ACHN (cell line): ENCODE results near the gene SRP9.
"Not testable (repeated sequence)": the region's sequence is repeated elsewhere in the genome, so short reads cannot be mapped to it uniquely, and the experiment has no call there.

Experiments used
- DNase-seq: peaks from one replicate; pipeline ENCODE4 v3.0.0-alpha.2; 2015
- in situ Hi-C: cut with HindIII; loops from 2 replicates; pipeline ENCODE4 v1.10.0; 2017; ENCODE audit warnings: low sequenced_read_pairs, low pct_ligation_motif_present, low pct_unique_long_range_greater_than_20kb

The SRP9 gene

DNA sequence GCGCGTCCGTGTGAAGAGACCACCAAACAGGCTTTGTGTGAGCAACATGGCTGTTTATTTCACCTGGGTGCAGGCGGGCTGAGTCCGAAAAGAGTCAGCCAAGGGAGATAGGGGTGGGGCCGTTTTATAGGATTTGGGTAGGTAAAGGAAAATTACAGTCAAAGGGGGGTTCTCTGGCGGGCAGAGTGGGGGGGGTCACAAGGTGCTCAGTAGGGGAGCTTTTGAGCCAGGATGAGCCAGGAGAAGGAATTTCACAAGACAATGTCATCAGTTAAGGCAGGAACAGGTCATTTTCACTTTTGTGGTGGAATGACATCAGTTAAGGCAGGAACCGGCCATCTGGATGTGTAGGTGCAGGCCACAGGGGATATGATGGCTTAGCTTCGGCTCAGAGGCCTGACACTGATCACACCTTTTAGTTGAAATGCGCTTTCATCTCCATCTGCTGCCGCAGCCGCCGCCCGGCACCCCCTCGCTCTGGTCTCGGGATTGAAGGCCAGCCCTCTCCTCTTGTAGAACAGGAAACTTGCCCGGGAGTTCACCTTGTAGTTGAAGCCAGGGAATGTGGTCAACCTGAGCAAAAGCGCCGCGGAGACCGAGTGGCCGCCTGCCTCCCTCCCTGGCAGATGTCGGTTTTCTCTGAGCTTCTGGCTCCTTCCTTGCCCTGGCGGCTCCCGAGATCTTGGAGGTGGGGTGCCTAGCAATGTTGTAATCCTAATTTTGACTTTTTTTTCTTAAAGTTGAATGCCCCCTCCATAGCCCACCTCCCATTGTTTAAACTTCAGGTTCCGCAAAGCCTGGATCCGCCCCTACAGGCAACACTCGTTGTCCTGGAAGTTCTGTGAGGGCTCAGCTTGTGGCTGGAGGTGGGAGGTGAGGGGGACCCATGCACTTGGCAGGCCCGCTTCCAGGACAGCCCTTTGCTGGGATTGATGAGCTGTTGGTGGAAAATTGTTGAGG is 33.2 kb downstream of the SRP9 start:
- DNase-seq = peak; percentile 25
- in situ Hi-C loops = not testable (repeated sequence)

DNA sequence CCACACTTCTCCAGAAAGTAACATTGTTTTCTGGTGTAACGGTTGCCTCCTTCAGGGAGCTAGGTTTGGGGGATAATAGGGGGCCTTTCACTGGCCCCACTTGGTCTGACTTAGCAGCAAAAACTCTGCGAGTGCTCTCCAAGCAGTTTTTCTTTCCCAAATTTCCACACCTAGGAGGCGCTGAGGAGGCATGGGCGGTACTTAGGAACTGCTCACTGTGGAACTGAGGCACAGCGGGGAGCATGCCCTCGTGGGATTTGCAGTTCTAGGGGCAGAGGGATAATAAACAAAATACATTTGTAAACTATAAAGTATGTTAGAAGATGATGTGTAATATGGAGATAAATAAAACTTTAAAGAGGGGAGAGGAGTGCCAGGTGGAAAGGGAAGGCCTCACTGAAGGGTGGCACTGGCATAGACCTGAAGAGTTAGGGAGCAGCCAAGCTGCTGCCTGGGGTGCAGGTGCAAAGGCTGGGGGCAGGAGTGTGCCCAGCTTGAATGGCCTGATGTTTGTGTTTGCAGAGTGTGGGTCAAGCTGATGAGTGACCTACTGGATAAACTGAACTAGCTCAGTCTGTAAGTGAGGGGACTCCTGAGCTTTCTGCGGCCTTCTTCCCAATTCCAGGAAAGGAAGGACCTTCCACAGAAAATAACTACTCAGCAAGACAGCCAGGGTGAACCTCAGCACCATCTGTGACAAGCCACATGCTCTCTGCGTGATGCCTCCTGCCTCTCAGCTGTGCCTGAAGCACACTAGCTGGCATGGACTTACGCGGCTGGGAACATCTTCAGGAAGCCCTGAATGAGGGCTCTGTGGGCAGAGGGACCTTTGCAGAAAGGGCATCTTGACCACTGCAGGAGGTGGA is 34.2 kb downstream of the SRP9 start:
- in situ Hi-C loops = no loop called here
- peak; percentile 58 for DNase-seq

DNA sequence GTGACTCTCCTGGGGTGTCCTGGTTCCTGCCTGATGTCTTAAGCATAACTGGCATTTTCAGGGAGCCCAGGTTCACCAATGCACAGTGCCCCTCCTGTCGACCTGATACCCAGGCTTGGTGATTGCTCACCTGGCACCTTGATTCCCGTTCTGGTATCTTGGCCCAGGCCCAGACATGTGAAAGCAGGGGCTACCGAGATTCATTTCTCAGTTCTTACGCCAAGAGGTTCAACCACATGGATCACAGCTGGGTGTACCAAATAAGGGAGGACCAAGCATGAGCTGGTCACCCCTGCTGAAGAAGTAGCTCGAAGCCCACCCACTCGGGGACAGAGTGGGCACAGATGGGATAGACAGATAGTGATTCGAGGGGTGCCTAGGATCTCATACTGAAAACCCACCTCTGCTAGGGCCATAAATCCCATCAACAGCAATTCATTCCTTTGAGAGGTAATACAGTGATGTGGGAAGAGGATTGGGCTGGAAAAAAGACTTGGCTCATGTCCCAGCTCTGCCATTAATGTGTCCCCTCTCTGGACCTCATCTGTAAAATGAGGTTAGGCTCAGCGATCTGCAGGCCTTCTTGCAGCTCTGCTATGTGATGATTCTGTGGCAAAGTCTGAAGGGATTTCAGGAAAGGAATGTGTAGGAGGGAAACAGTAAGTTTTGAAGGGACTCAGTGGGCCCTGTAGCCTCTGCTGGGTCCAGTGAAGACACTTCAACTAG is 35.0 kb downstream of the SRP9 start:
- DNase-seq = no peak
- in situ Hi-C loops = no loop called here

DNA sequence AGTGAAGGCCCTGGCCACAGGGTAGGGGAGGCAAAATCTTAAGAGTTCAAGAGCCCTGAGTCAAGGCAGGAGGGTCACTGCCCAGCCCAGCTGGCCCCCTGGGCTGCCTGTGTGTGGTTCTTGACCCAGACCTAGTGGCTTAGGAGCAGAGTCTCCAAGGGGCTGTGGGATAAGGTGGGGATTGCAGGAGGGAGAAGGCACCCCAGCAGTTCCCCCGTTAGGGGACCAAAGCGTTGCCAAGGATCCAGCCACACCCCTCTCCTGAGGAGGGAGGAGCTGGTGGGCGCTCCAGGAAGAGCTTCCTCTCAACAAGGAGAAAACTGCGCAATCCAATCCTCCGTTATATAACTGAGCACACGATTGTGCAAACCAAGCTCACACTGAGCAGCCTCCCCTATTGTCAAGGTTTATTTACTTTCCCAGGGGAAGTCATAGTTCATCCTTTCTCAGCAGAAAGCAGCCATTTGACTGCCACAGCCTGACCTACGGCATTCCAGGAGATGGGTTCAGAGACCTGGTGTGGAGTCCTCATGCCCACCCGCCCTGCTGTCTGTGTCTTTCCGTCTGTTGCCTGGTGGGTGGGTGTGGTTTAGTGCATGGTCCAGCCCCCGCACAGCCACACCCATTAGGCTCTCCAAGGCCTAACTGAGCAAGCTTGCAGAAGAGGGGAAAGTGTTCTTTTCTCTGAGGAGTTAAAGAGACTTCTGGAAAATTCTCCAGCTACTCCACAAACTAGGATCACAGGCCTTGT is 35.8 kb downstream of the SRP9 start:
- in situ Hi-C loops = no loop called here
- no peak for DNase-seq

DNA sequence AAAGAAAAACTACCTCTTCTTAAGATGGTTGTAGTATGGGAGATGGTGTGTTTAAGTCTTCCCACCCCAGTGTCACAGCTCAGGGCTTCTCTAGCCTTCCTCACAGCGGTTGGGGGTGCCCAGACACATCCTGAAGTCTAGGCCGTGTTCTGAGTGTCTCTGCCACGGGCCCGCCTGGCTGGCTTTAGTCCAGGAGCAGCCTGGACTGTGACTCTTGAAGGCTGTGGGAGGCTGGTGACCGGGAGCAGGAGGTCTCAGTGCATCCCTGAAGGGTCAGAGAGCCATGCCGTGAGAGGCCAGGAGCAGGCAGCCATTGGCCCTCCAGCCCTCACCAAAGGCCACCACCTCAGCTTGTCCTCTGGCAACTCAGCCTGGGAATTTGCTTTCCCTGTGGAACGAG is 36.8 kb downstream of the SRP9 start:
- in situ Hi-C loops = no loop called here
- DNase-seq = no peak

DNA sequence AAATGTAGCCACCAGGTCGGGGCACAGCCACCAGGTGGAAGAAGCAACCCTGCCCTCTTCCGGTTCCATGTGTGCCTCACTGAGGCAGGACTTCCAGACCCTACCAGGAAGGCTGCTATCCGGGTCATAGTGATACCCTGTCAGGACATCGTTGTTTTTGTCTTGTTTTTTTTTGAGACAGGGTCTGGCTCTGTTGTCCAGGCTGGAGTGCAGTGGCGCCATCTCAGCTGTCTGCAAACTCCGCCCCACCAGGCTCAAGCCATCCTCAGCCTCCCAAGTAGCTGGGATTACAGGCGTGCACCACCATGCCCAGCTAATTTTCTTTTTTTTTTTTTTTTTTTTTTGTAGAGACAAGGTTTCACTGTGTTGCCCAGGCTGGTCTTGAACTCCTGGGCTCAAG is 37.5 kb downstream of the SRP9 start:
- in situ Hi-C loops, DNase-seq: not testable (repeated sequence)

DNA sequence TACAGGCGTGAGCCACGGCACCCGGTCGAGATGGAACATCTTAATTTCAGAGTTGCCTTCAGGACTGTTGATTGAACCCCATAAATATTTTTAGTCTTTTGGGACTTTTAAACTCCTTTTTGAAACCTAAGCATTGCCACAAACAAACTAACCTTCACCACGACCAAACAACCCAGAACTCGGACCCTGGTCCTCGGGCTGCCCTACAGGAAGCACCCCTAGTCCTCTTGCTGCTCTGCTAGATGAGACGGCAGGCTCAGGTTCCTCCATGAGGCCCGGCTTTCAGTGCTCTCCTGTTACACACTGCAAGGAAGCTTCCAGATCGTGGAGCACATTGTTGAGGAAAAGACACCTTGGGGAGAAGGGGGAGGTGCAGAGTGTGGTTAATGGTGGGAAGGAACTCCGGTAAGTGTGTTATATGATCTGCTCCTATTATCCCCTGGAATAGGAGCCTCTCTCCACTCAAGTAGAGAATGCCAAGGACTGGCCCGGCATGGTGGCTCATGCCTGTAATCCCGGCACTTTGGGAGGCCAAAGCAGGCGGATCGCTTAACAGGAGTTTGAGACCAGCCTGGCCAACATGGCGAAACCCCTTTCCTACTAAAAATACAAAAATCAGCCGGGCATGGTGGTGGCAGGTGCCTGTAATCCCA is 38.0 kb downstream of the SRP9 start:
- in situ Hi-C loops = no loop called here
- DNase-seq = no peak

DNA sequence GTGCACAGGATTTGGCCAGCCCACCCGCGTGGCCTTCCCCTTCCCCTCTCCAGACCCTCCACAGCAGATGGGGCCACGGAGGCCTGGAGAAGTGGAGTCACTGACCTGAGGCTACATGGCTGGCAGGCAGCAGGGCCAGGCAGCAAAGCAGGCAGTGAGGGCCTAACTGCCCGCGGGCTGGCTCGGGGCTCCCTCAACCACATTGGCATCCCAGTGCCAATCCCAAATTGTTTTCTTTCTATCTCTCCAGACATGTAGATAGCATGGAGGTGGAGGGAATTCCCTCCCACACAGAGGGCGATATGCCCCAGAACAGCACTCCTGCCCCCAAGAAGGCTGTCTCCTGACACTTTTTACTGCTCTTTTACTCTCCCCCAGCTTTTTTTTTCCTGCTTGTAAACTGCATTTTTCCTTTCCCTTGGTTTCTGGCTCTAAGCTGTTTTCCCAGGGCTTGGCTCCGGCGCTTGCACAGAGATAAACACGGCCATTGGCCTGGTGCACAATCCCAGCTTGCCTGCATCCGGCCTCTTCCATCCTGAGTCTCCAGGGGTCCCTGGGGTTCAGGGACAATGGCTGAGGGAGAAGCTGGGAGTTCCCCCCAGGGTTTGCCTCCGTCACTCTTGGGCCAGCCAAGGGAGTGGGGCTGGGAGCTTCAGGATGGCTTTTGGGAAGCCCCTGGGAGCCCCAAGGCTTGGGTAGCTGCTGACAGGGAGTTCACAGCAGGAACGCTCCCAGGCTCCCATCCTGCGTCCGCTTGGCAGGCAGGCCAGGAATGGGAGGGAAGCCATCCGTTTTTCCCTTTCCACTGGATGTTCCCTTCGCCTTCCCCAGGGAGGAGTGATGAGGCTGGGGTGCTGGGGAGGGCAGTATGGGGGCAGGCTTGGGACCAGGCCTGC is 39.3 kb downstream of the SRP9 start:
- in situ Hi-C loops = no loop called here

DNA sequence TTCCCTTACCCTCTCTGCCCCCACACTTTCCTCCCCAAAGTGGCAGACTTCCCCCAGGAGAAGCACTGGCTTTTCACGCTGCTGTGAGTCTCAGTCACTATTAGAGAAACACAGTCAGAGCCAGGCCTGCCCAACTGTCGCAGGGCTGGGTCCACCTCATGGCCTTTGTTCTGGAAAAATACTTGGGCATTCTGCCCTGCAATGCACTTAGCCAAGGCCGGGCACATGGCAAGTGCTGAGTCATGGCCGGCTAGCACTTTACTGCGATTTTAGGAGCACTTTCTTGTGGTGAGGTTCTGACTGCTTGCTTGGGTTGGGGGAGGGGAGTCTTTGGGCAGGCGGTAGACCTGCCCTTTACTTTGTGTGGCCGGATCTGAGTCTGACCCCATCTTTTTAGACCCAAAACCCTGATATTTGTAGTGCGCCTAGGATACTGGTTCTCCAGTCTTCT is 40.0 kb downstream of the SRP9 start:
- in situ Hi-C loops = no loop called here
- DNase-seq = peak; percentile 77

More for the DNA sequence above, 39.3 kb downstream of the SRP9 start:
- no peak for DNase-seq

DNA sequence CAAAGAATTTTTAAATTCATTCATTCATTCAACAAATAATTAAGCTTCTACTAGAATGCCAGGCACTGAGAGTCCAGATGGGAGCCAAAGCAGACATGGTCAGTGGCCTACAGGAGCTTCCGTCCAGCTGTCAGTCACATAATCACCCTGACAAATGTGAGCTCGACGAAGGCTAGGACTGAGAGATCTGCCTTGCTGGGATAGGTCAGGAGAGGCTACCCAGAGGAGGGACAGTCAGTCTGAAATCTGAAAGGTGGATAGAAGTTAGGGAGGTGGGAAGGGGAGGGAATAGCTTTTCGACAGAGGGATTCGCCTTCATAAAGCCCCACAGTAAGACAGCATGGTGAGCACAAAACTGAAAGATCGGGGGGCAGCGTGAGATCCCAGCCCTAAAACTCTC is 40.6 kb downstream of the SRP9 start:
- no peak for DNase-seq
- in situ Hi-C loops = no loop called here

DNA sequence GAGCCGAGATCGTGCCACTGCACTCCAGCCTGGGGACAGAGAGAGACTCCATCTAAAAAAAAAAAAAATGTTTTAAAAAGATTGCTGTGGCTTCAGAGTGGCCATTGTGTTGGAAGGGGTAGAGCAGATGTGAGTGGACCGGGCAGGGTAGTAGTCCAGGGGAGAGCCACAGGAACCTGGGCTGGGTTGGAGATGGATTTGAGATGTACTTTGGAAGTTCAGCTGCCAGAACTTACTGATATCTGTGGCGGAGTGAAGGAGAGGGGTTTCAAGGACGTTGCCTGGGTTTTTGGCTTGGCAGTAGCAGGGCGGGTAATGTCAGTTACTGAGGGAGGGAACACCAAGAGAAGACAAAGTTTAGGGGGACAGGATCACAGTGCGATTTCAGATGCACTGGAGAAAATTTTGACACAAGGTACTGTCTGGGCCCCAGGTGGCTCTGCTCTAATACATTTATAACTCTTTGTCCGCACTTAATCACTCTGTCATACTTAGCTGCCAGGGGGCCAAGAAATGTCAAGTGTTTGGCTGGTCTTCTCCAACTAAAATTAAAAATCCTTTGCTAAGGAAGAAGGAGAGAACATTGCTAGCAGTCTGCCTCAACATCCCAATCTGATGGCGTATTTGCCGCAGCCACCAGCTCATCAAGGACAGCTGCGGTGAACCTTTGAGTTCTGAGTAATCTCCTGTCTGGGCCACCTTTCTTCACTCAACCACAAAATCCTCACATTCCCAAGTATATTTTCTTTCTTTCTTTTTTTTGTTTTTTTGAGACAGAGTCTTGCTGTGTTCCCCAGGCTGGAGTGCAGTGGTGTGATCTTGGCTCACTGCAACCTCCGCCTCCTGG is 41.9 kb downstream of the SRP9 start:
- in situ Hi-C loops = no loop called here
- DNase-seq = no peak

DNA sequence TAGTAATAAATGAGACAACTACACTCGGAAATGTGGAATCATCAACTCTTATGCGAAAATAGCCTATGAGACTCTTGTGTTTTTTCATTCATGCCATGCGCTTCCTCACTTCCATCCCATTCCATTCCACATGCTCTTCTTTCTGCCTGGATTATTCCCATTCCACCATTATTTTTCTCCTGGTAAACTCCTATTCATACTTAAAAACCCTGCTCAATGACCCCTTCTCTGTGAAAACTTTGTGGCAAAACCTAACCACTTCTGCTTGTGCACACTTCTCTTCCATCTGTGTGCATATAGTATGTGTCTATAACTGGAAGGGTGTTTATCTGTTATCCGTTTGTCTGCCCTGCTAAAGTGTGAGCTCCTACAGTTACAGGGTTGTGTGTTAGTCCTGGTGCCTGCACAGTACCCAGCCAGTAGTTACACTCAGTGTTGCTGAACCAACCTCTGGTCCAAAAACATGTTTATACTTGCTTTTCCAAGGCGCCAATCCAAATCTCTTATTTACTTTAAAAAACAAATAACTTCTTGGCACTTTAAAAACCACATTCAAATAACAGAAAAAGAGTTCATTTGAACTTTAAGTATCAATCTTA is 43.0 kb downstream of the SRP9 start:
- no peak for DNase-seq
- in situ Hi-C loops = no loop called here

DNA sequence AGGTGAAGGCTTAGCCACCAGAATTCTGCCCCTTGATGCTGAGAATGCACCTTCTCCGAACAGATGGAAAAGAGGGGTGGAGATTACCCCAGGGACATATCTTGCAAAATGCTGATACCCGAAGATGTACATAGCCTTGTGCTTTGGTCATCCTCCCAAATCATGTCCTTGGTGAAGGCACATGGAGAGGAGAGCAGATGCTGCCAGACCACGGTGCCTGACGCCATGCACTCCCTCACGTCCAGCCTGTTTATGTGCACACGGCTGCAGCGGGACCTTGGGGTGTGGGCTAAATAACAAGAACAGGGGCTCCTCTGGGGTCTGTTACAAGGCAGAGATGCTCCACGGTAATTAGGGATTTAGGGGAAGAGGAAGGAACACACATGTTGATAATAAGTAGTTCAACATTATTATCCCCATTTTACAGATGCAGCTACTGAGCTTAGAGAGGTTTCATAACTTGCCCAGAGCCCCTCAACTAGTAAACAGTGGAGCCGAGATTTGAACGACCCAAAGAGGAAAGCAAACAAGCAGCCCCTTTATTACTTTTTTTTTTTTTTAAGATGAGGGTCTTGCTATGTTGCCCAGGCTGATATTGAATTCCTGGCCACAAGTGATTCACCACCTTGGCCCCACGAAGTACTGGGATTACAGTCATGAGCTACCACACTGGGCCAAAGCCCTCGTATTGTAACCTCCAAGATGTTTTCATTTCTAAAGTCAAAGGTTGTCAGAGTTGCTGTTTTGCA is 45.2 kb downstream of the SRP9 start:
- no peak for DNase-seq
- in situ Hi-C loops = no loop called here

DNA sequence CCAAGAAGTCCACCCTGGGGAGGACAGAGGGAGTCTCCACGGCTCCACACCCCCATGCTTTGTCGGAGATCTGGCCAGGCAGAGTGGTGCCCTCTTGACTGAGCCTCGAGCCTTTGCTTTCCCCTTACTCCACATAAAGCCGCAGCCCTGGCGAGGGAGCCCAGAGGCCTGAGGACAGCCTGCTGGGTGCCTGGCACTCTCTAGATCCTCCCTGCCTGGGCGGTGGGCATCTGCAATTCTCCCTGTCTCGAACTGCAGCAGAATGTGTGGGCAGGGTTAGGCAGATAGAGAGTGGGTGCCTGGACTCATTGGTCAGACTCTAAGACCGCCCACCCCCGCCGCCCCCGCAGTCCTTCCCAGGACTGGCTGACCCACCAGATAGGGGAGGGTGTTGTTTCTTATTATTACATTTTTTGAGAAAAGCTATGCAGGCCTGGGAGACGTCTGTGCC is 46.2 kb downstream of the SRP9 start:
- no peak for DNase-seq
- in situ Hi-C loops = no loop called here

DNA sequence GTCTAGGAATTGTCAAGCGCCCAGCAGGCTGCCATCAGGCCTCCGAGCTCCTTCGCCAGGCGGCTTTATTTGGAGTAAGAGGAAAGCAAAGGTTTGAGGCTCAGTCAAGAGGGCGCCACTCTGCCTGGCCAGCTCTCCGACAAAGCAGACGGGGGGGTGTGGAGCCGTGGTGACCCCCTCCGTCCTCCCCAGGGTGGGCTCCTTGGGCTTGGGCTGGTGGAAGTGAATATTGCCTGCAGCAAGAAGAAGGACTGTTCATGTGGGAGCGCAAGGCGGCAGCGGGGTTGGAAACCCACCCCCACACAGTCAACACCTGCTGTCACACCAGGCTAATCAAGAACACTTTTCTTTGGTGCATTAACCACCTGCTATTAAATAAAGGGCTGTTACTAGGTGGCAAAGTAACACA is 46.9 kb downstream of the SRP9 start:
- in situ Hi-C loops = no loop called here

More for the DNA sequence above, 46.9 kb downstream of the SRP9 start:
- no peak for DNase-seq
